GM18499 (cell line): ENCODE results near the gene RABEP2.
A peak's percentile ranks its signal among the peaks of the same experiment; 100 is the strongest.
"Not testable (repeated sequence)": the region's sequence is repeated elsewhere in the genome, so short reads cannot be mapped to it uniquely, and the experiment has no call there.

Source experiments
- ATAC-seq: cut with Tn5 transposase; IDR thresholded peaks from one replicate; pipeline ENCODE4 v1.9.1; 2021; ENCODE audit warnings: moderate number of reproducible peaks; ENCODE audit not compliant: insufficient read depth, unreplicated experiment

Gene RABEP2

GRCh38 chr16:28924762-28925385, at the start of gene RABEP2:
Gene RABEP2, minus strand, starts transcription at chr16:28925238. Its CDS starts 75 bp downstream, at chr16:28925163.
- peak; percentile 30 for ATAC-seq

- peak; percentile 69 for ATAC-seq
Measured at GRCh38 chr16:28974437-28975157, 49.6 kb upstream of the RABEP2 start, which contains the start of gene SPNS1. Gene SPNS1, plus strand, starts transcription at chr16:28974778. Its CDS starts 374 bp downstream, at chr16:28975152.

- ATAC-seq: no peak
Measured at GRCh38 chr16:28974007-28974436, 49.0 kb upstream of the RABEP2 start.

GRCh38 chr16:28969696-28970095, 44.7 kb upstream of the RABEP2 start:
- not testable (repeated sequence) for ATAC-seq

GRCh38 chr16:28967156-28967555, 42.1 kb upstream of the RABEP2 start:
- ATAC-seq: no peak

- no peak for ATAC-seq
Measured at GRCh38 chr16:28964496-28964895, 39.5 kb upstream of the RABEP2 start.

- no peak for ATAC-seq
Measured at GRCh38 chr16:28964072-28964471, 39.0 kb upstream of the RABEP2 start.

GRCh38 chr16:28958836-28959235, 33.8 kb upstream of the RABEP2 start:
- no peak for ATAC-seq

GRCh38 chr16:28958216-28958615, 33.2 kb upstream of the RABEP2 start:
- no peak for ATAC-seq

- ATAC-seq: no peak
Measured at GRCh38 chr16:28951410-28951943, 26.4 kb upstream of the RABEP2 start.

GRCh38 chr16:28950648-28951409, 25.8 kb upstream of the RABEP2 start, which contains the start of gene NFATC2IP:
Gene NFATC2IP, plus strand, starts transcription at chr16:28950937. Its CDS starts 75 bp downstream, at chr16:28951012.
- peak; percentile 94 for ATAC-seq

GRCh38 chr16:28946681-28947080, 21.6 kb upstream of the RABEP2 start:
- ATAC-seq: no peak

- ATAC-seq: no peak
Measured at GRCh38 chr16:28943281-28943680, 18.2 kb upstream of the RABEP2 start.

GRCh38 chr16:28939825-28940224, 14.8 kb upstream of the RABEP2 start:
- ATAC-seq: not testable (repeated sequence)

- ATAC-seq: no peak
Measured at GRCh38 chr16:28938721-28939120, 13.7 kb upstream of the RABEP2 start.

GRCh38 chr16:28937222-28937876, 12.3 kb upstream of the RABEP2 start:
- ATAC-seq: no peak

GRCh38 chr16:28936784-28937155, 11.7 kb upstream of the RABEP2 start:
- ATAC-seq: no peak

GRCh38 chr16:28935924-28936783, 11.1 kb upstream of the RABEP2 start:
- peak; percentile 71 for ATAC-seq

GRCh38 chr16:28935346-28935745, 10.3 kb upstream of the RABEP2 start:
- no peak for ATAC-seq
